NB4 (cell line): Measurements from ENCODE around the gene POLR3H.

Experiments
- POLR2A ChIP-seq: IDR thresholded peaks from 2 replicates; pipeline ENCODE4 v1.6.1; 2011; ENCODE audit warnings: mild to moderate bottlenecking; ENCODE audit not compliant: insufficient read length; ENCODE audit errors: extremely low read depth
- TF ChIP-seq, protein P1 (sequence below): IDR thresholded peaks from one replicate; pipeline ENCODE4 v1.5.1; 2012; ENCODE audit warnings: low read depth, low read length
- TF ChIP-seq, protein P2 (sequence below): IDR thresholded peaks from 2 replicates; pipeline ENCODE4 v1.6.1; 2011; ENCODE audit warnings: low read depth, low read length

DNA sequence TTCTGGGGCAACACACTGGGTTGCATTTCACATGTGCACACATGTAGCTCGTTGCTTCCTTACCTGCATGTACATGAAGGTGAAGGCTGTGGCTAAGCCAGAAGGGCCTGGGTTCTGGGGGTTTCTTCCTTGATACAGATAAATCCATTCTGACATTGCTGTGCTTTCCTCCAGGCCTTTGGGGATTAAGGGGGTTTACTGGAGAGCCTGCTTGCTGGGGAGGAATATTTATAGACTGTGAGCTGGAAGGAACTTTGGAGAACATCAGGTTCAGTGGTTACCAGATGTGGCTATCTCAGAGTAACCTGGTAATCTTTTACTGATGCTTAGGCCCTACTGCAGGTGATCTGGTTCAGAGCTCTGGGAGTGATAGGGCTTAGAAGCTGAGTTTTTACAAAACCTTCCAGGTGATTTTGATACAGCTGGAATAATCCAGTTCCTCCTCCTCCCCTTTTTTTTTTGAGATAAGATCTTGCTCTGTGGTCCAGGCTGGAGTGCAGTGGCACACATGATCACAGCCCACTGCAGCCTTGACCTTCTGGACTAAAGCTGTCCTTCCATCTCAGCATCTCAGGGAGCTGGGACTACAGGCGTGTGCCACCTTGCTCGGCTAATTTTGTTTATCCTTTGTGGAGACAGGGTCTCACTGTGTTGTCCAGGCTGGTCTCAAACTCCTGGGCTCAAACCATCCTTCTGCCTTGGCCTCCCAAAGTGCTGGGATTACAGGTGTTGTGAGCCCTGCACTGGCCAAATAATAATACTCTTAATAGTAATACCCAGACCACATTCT, 55.5 kb downstream of the POLR3H start:
- TF ChIP-seq, protein P1, sequence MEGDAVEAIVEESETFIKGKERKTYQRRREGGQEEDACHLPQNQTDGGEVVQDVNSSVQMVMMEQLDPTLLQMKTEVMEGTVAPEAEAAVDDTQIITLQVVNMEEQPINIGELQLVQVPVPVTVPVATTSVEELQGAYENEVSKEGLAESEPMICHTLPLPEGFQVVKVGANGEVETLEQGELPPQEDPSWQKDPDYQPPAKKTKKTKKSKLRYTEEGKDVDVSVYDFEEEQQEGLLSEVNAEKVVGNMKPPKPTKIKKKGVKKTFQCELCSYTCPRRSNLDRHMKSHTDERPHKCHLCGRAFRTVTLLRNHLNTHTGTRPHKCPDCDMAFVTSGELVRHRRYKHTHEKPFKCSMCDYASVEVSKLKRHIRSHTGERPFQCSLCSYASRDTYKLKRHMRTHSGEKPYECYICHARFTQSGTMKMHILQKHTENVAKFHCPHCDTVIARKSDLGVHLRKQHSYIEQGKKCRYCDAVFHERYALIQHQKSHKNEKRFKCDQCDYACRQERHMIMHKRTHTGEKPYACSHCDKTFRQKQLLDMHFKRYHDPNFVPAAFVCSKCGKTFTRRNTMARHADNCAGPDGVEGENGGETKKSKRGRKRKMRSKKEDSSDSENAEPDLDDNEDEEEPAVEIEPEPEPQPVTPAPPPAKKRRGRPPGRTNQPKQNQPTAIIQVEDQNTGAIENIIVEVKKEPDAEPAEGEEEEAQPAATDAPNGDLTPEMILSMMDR = no peak
- TF ChIP-seq, protein P2, sequence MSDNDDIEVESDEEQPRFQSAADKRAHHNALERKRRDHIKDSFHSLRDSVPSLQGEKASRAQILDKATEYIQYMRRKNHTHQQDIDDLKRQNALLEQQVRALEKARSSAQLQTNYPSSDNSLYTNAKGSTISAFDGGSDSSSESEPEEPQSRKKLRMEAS = no peak
- TF ChIP-seq POLR2A = no peak
